GM18505 (cell line): ENCODE data around the gene GPR62.
"Not testable (repeated sequence)": the region's sequence is repeated elsewhere in the genome, so short reads cannot be mapped to it uniquely, and the experiment has no call there.

ENCODE experiments used
- ATAC-seq: cut with Tn5 transposase; IDR thresholded peaks from one replicate; pipeline ENCODE4 v1.9.1; 2021; ENCODE audit not compliant: unreplicated experiment
- POLR2A ChIP-seq: IDR thresholded peaks from 4 replicates; pipeline ENCODE4 v1.6.1; 2011; ENCODE audit warnings: borderline replicate concordance; ENCODE audit not compliant: insufficient read depth, insufficient read length; ENCODE audit errors: extremely low read depth

Gene GPR62

DNA sequence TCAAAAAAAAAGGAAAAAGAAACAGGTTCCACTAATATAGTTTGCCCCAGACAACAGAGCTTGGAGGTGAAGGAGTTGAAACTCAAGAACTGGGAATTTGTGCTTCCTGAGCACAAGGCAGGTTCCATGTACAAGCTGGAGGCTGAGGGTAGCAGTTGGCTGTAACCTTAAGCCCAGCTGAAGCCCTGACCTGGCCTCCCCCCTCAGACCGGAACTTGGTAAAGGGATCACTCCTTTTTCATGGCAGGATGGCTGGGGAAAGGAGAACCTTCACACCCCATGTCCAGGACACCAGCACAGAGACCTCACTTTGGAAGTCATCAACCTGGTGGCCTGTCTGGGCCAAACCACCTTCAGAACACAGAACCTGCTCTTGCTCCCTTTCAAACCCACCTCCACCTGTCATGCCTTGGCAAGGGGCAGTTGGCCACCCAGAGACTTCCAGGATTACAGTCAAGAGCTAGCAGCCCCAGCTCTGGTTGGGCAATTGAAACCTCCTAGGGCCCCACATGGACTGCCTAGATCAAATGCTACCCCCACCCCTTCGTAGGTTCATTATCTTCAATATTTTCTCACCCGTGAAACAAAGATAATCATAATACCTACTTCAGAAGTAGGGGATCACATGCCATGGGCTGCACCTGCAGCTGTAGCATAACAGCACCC is 37.0 kb downstream of the GPR62 start:
- peak; percentile 12 for TF ChIP-seq POLR2A
- no peak for ATAC-seq

DNA sequence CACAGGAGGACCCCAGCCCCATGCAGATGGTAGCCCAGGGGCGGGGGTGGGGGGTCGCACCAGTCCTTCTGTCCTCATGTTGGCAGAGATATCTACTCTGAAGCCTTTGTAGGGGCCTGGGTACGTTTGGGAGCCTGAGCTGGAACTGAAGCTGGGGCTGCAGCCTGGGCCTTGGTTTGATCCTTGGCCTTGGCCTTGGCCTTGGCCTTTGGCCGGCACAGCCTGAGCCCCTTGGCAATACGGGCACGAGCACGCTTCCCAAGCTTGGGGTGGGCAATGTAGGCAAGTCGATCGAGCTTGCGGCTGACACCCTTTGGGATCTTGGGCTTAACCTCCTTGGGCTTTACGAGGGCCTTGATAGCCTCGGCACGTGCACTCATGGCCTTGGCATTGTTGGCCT is 38.5 kb downstream of the GPR62 start:
- not testable (repeated sequence) for ATAC-seq

DNA sequence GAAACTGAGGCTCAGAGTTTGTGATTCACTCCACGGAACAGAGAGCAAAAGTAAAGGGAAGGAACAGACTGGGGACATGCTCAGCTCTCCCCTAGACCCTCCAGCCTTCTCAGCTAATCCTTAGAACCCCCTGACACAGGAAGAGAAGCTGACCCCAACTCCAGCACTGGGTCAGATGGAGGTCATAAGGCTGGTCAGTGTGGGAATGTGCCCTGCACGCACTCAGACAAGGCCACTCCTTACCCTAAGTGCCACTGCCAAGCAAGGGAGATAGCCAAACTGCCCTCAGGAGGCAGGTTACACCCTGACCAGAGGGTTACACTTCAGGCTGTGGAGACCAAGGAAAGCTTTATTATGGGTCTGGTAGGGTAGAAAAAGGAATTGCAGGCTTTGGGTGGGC is 39.3 kb downstream of the GPR62 start:
- TF ChIP-seq POLR2A = no peak
- ATAC-seq = no peak

DNA sequence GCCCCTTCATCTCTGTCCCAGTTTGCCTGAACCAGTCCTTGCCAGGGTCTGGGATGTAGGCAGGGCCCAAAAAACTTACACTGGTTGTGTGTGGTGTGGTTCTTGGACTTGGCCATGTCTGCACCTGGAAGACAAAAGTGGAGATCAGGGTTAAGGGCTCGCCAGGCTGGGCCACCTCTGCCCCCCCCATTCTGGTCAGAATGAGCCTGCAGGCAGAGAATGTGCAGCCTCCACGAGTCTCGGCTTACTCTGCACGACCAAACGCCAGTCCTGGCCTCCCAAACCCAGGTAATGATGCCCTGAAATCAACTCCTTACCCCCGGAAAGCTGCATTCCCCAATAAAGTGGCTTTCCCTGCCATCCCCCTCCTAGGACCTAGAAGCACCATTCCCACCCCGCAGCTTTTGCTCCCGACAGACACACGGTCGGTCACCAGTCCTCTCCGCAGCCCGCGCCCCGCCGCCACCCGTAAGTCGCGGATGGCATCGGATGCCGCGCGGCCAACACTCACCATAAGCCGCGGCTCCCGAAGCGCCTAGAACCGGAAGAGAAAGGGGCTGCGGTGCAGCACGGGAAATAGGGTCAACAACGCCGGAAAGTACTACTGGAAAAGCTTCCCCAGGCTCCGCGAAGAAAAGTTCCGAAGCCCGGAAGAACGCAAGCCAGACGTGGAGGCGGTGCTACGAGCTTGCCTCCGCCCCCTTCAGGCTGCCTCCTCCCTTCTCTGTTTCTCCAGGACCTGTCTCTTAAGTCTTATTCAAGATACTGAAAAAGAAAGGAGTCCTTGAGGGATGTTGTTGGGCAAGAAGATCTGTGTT is 40.4 kb downstream of the GPR62 start, which contains the start of gene RPL29:
Gene RPL29 (minus strand): TSS at position 550 of the 818 bp plus-strand sequence. CDS start 434 bp downstream, at position 116.
- TF ChIP-seq POLR2A = peak; percentile 98
- peak; percentile 87 for ATAC-seq

DNA sequence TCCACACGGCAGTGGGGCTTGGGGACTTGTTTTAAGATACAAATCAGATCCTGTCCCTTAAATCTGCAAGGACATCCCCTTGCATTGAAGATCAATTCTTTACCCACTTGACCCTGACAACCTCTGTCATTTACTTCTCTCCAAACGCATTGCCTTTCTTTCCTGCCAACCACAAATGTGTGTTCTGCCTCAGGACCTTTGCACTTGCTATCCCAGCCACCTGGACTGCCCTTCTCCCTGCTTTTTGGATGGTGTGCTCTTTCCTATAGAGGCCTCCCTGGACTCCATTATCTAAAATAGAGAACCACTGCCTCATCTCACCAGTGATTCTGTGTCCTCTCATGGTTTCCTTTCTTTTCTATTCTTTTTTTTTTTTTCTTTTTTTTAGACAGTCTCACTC is 42.0 kb downstream of the GPR62 start:
- no peak for TF ChIP-seq POLR2A
- ATAC-seq = no peak

DNA sequence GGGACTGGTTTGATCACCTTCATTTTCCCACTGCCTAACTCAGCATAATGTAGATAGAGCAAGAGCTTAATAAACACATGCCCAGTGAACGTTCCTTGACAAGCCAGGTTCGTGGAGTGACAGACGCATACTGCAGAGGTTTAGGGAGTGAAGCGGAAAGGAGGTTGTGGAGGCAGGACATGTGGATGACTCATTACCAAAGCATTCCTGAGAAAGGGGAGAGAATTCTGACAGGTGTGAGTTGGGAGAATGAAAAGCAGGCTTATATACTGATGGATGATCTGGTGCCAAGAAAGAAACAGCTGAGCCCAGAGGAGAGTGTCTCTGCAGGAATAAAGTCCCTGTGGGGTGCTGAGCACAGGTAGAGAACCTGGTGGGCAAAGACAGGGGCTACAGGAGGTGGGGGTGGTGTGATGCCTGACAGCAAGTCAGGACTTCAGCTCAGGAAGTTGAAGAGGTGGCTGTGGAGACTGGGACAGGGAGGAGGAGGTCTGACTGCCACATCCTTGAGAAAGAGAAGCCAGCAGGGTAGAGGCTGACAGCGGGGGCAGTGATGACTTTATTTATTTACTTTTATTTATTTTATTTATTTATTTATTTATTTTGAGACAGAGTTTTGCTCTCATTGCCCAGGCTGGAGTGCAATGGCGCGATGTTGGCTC is 42.9 kb downstream of the GPR62 start:
- TF ChIP-seq POLR2A = no peak
- ATAC-seq = no peak

DNA sequence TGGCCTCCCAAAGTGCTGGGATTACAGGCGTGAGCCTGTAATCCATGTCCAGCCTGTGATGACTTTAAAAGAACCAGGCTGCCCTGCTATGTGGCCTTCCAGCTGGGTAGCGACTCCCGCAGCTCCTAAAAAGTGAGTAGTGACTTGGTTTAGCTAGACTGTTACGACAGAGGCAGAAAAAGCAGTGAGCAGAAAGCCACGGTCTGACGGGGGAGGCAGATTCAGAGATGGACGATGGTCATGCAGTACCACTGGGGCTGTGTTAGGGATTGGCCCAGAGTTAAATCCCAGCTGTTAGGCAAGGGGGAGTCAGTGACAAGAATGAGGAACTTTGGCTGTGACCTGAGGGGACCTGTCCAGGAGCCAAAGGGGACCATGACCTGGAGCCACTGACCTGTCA is 43.6 kb downstream of the GPR62 start:
- no peak for ATAC-seq
- TF ChIP-seq POLR2A = no peak

DNA sequence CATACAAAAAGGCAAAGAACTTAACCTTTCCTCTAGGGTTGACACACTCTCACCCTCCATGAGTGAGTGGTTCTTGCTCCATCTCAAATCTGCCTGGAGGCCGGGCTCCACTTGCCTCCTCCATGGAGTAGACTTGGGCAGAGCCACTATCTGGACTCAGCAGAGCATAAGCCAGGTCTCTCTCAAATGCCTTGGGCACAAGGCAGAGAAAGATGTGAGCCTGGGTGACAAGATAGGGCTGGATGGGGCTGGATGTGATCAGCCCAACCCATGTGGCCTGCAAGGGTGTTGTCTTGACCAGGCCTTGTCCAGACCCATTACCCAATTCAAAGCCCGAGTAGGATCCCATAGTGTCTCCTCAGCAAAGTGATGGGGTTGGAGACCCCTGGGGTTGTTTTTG is 44.7 kb downstream of the GPR62 start:
- no peak for TF ChIP-seq POLR2A
- ATAC-seq = no peak

DNA sequence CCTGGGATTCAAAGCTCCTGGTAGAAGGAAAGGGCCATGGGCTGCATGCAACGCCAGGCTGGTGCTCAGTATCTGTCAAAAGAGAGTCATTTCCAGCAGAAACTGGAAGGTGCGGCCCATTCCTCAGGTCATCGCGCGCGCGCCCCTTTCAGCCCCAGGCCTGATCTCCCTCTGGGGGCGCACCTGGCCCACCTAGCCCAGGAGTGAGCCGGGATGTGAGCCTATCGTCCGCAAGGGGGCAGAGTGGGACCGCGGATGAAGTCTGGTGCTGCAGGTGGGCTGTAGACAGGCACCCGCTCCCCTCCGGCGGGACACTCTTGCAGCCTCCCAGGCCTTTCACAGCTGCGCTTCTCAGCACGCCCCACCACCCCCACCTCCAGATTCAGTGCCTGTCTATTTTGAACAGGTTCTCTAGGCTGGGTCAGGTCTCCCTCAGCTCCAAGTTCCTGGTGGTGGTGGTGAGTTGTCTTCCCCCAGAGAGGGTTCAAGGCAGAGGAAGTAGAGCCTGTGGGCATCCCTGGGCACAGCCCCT is 46.3 kb downstream of the GPR62 start:
- peak; percentile 70 for ATAC-seq
- TF ChIP-seq POLR2A = no peak

DNA sequence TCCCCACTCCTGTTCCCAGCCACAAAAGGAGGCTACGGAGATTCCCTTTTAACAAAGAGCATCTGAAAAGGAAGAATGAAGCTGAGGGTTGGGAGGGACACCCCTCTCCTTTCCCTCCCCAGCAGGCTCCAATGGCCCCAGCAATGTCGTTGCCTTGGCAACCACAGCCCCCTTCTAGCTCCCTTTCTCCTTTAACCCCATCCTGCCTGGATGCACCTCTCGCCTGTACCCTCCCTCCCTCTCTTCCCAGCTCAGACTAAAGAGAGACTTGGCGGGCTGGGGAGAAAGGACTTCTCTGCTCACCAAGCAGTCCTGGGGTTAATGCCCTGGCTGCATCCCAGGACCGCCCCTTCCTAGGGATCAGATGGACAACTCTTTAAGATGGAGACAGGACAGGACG is 47.6 kb downstream of the GPR62 start:
- no peak for TF ChIP-seq POLR2A
- no peak for ATAC-seq

DNA sequence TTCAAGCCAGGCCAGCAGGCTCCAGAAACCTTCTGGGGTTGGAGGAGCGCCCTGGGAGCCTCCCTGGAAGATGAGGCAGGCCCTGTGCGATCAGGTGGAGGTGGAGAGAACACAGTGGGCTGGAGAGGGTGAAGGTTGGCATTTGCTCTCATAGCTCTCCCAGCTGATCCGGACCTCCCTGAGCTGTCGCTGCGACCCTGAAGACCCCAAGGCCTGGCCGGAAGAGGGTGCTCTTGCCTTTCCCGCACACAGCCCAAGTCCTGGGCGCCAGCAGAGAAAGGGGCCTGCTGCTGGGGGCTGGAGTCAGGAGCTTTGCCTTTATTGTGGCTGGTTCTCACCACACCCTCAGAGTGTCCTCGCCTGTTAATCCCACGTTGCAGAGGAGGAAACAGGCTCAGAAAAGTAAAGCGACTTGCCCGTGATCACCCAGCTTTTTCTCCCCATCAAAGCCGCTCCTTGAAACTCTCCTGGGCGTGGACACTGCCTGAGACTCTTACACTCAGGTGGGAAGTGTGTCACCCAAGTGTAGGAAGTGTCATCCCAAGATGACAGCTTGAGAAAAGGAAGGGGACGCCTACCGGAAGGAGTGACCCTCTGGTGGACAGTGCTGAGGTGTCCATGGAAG is 49.1 kb downstream of the GPR62 start:
- no peak for ATAC-seq
- no peak for TF ChIP-seq POLR2A

DNA sequence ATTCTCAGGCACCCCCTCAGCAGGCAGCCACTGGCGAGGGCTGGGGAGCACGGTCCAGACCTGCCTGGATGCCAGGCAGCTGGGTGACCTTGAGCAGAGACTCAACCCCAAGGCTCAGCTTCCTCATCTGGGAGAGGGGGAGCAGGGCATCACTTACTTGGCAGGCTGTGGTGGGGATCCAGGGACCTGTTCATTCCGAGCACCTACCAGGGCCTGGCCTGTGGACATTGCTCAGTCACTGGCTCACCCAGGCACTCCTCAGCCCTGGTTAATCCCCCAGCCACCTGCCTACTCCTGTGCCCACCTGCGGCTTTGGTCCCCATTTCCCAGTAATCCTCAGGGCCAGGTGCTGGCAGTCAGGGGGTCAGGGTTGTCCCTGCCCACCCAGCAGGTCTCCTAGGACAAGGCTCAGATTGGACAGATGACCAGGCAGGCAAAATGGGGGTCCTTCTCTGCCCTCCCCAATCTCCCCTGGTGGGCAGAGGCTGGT is 49.8 kb downstream of the GPR62 start:
- no peak for TF ChIP-seq POLR2A
- no peak for ATAC-seq

DNA sequence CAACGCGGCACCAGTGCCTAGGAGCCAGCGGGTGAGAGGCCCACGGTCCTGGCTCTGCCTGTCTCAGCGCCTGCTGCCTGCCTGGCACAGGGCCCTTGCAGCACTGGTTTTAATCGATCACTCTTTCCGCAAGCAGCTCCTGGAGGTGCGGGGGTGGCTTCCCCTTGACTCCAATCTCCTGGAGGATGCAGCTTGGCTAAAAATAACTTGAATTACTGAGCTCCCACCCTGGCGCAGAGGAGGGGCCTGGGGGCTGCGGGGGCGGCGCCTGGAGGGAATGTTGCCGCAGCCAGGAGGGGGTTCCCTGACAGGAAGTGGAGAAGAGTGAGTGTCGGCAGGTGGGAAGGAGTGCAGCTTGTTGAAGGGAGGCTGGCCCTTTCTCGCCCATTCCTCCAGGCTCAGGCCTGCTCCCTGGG is 50.4 kb downstream of the GPR62 start:
- no peak for ATAC-seq
- TF ChIP-seq POLR2A = no peak
